Pancreas (tissue), 10 donors: ENCODE measurements around the gene SPHK2. TPM values are rescaled to one million over a fixed set of nuclear protein-coding genes. Genes with fewer than 3 reads are reported as not detected.

Source experiments
- ATAC-seq, 4 donors: fragments of 200-7000 bp; cut with Tn5 transposase; one replicate each; pipeline versions ENCODE4 v1.8.0 to v1.9.1; 2020; ENCODE audit warnings: mild to moderate bottlenecking in 4 of 4, moderate library complexity in 4 of 4
- DNase-seq, 6 donors: peaks; one replicate each; pipeline ENCODE4 v3.0.0-alpha.2; 2020
- FAIRE-seq: peaks from 2 replicates; lab custom pipeline; 2012; peaks lifted over from hg19 to GRCh38; lab: Jason Lieb, UNC
- H3K27ac ChIP-seq, 4 donors: fragments of 200-600 bp; sonication (generic); 1 replicate in 3 of 4; 2 replicates in 1 of 4; pipeline versions ENCODE4 v1.5.0 to v1.8.0; 2020
- H3K27me3 ChIP-seq, 4 donors: fragments of 200-600 bp; one replicate each; pipeline ENCODE4 v1.8.0; 2021
- H3K36me3 ChIP-seq, 3 donors: fragments of 200-600 bp; sonication (generic) in 1 of 3; one replicate each; pipeline versions ENCODE4 v1.5.0 to v1.8.0; 2020 to 2021
- H3K4me1 ChIP-seq, 3 donors: fragments of 200-600 bp; one replicate each; pipeline ENCODE4 v1.8.0; 2021
- H3K4me3 ChIP-seq, 4 donors: fragments of 200-600 bp; sonication (generic) in 2 of 4; one replicate each; pipeline versions ENCODE4 v1.5.0 to v1.8.0; 2020 to 2021
- H3K9me3 ChIP-seq, 4 donors: fragments of 200-600 bp; one replicate each; pipeline ENCODE4 v1.8.0; 2021
- WGBS, 2 donors: extraction: QIAGEN DNeasy Blood & Tissue Kit; methylation state at CpG; one replicate each; pipeline ENCODE4 v1.1.7; 2013; 5-methylcytosine and 5-hydroxymethylcytosine counted together
- intact Hi-C, 3 donors: fragments of 100-400 bp; cut with DNase I; formaldehyde crosslinking; loops; one replicate each; pipeline versions ENCODE4 v1.11.1 to v1.14.2; 2022
- polyA plus RNA-seq, 2 donors: library from polyadenylated mRNA; stranded (reverse); fragments of 200-250 nt; gene quantifications; one replicate each; pipeline ENCODE4 v1.2.3, GENCODE V29; 2013
- total RNA-seq, 6 donors: library from RNA; stranded (reverse); fragmentation: NEBNext Ultra II Directional in 4 of 6; extraction: Animal tissue kit (Norgen Biotek cat#: 25700) in 4 of 6; gene quantifications; one replicate each; pipeline versions ENCODE4 v1.2.1 to v1.2.4, GENCODE V29; 2021 to 2023
- TF ChIP-seq, protein P1 (sequence below), 4 donors: fragments of 200-600 bp; sonication (generic) in 3 of 4; IDR thresholded peaks; one replicate each; pipeline versions ENCODE4 v1.5.0 to v1.8.0; 2021; ENCODE audit warnings: antibody characterized with exemption in 4 of 4
- donor health status: healthy with polysubstance abuse.
- donor health status: DM: no; HTN: no; CAD: no; lungs with moderate emphysema.
- donor health status: DM: no; HTN: no; CAD: no.
- donor health status: control.
- donor health status: control.
- donor health status: Bipolar disorder and iron deficiency.
- donor health status: DM: yes; HTN: yes; CAD: no.
- donor health status: DM: no; HTN: no; CAD: no.
- donor health status: DM: no; HTN: no; CAD: no.
- donor health status: DM: yes; HTN: yes; CAD: no.

Gene SPHK2
- total and polyA plus RNA-seq, 8 donors, result 4.3 to 24.0 (median 7.5) TPM

DNA sequence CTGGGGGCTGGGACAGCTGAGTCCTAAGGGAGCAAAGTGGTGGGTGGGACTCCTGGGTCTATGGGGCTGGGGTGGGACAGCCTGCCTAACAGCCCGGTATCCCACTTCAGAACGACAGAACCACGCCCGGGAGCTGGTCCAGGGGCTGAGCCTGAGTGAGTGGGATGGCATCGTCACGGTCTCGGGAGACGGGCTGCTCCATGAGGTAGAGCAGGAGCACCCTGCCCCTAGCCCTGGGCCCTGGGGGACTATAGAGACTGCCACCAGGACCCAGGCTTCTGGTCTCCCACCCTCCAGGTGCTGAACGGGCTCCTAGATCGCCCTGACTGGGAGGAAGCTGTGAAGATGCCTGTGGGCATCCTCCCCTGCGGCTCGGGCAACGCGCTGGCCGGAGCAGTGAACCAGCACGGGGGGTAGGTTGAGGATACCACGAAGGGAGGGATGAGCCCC lies 8.6 kb downstream of the SPHK2 start:
- H3K9me3 ChIP-seq, result no peaks in the 10 kb centered on the region
- TF ChIP-seq, protein P1, sequence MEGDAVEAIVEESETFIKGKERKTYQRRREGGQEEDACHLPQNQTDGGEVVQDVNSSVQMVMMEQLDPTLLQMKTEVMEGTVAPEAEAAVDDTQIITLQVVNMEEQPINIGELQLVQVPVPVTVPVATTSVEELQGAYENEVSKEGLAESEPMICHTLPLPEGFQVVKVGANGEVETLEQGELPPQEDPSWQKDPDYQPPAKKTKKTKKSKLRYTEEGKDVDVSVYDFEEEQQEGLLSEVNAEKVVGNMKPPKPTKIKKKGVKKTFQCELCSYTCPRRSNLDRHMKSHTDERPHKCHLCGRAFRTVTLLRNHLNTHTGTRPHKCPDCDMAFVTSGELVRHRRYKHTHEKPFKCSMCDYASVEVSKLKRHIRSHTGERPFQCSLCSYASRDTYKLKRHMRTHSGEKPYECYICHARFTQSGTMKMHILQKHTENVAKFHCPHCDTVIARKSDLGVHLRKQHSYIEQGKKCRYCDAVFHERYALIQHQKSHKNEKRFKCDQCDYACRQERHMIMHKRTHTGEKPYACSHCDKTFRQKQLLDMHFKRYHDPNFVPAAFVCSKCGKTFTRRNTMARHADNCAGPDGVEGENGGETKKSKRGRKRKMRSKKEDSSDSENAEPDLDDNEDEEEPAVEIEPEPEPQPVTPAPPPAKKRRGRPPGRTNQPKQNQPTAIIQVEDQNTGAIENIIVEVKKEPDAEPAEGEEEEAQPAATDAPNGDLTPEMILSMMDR (IDR thresholded peaks at IDR 0.05), result no peak
- H3K4me1 ChIP-seq, result peaks cover 0 to 9% (median 1%) of the 10 kb centered on the region in 3 donors
- no peak overlapping the region for H3K4me3 ChIP-seq
- ATAC-seq (no peak), FAIRE-seq (no peak), DNase-seq (peak in 1 of 6 donors; percentile 58)
- intact Hi-C loops, result no loop called here
- H3K27ac ChIP-seq, result no peak overlapping the region
- peaks cover 0 to 11% (median 0%) of the 10 kb centered on the region in 3 donors for H3K36me3 ChIP-seq
- no peaks in the 10 kb centered on the region for H3K27me3 ChIP-seq
- WGBS, 2 donors, result 85 to 91% methylated on average over 17 of the region's 17 CpGs

DNA sequence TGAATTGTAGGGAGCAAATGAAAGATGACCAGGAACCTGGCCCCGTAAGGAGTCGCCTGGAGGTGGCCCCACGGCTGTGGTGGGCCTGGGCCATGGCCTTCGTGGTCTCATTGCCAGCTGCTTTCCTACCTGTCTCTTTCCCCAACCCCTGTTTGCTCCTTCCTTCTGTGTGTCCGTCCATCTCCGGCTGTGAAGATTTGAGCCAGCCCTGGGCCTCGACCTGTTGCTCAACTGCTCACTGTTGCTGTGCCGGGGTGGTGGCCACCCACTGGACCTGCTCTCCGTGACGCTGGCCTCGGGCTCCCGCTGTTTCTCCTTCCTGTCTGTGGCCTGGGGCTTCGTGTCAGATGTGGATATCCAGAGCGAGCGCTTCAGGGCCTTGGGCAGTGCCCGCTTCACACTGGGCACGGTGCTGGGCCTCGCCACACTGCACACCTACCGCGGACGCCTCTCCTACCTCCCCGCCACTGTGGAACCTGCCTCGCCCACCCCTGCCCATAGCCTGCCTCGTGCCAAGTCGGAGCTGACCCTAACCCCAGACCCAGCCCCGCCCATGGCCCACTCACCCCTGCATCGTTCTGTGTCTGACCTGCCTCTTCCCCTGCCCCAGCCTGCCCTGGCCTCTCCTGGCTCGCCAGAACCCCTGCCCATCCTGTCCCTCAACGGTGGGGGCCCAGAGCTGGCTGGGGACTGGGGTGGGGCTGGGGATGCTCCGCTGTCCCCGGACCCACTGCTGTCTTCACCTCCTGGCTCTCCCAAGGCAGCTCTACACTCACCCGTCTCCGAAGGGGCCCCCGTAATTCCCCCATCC lies 9.4 kb downstream of the SPHK2 start:
- 84% methylated on average over 34 of the region's 34 CpGs for WGBS, 2 donors

GRCh38 chr19:48629297-48629598 lies 9.9 kb downstream of the SPHK2 start:
- FAIRE-seq (no peak), DNase-seq (peak in 2 of 6 donors; percentile 54 to 60), ATAC-seq (no peak)
- Histone ChIP-seq H3K4me1 (peaks cover 10 to 15% (median 12%) of the 10 kb centered on the region in 3 donors), H3K36me3 (peaks cover 0 to 11% (median 0%) of the 10 kb centered on the region in 3 donors), H3K4me3 (no peak overlapping the region), H3K27ac (no peak overlapping the region), H3K27me3 (no peaks in the 10 kb centered on the region), H3K9me3 (no peaks in the 10 kb centered on the region)
- 94 to 95% methylated on average over 22 of the region's 22 CpGs for WGBS, 2 donors
- intact Hi-C loops, result no loop called here
- TF ChIP-seq, protein P1 (IDR thresholded peaks at IDR 0.05), result no peak

More for the DNA sequence above, 9.4 kb downstream of the SPHK2 start:
- H3K4me1 ChIP-seq, result peaks cover 5 to 9% (median 8%) of the 10 kb centered on the region in 3 donors
- no peak overlapping the region for H3K27ac ChIP-seq
- H3K4me3 ChIP-seq, result no peak overlapping the region
- H3K36me3 ChIP-seq, result peaks cover 0 to 11% (median 0%) of the 10 kb centered on the region in 3 donors
- DNase-seq, result peak in 4 of 6 donors; percentile 19 to 85 (median 57)
- ATAC-seq, result no peak
- intact Hi-C loops, result no loop called here
- TF ChIP-seq, protein P1 (IDR thresholded peaks at IDR 0.05), result no peak
- FAIRE-seq, result no peak
- no peaks in the 10 kb centered on the region for H3K27me3 ChIP-seq
- no peaks in the 10 kb centered on the region for H3K9me3 ChIP-seq

- H3K27ac ChIP-seq, result no peak overlapping the region
- H3K4me3 ChIP-seq, result no peak overlapping the region
- WGBS, 2 donors, result 79 to 81% methylated on average over 47 to 48 of the region's 48 CpGs
- H3K9me3 ChIP-seq, result no peaks in the 10 kb centered on the region
- ATAC-seq, result no peak
- H3K27me3 ChIP-seq, result no peaks in the 10 kb centered on the region
- FAIRE-seq, result no peak
- peak in 4 of 6 donors; percentile 48 to 82 (median 64) for DNase-seq
- H3K36me3 ChIP-seq, result peaks cover 0 to 11% (median 0%) of the 10 kb centered on the region in 3 donors
- TF ChIP-seq, protein P1 (IDR thresholded peaks at IDR 0.05), result no peak
- intact Hi-C loops, result no loop called here
- peaks cover 11 to 16% (median 14%) of the 10 kb centered on the region in 3 donors for H3K4me1 ChIP-seq
Observed at GRCh38 chr19:48629599-48630295, 10.4 kb downstream of the SPHK2 start.
